ENCODE data around the gene SERINC5. TPM values are rescaled to one million over a fixed set of nuclear protein-coding genes. Genes with fewer than 3 reads are reported as not detected.
"Not testable (repeated sequence)": the region's sequence is repeated elsewhere in the genome, so short reads cannot be mapped to it uniquely, and the experiment has no call there.

Gene SERINC5
- total RNA-seq, 1 donor from 2014 or later = 40.7 TPM

DNA sequence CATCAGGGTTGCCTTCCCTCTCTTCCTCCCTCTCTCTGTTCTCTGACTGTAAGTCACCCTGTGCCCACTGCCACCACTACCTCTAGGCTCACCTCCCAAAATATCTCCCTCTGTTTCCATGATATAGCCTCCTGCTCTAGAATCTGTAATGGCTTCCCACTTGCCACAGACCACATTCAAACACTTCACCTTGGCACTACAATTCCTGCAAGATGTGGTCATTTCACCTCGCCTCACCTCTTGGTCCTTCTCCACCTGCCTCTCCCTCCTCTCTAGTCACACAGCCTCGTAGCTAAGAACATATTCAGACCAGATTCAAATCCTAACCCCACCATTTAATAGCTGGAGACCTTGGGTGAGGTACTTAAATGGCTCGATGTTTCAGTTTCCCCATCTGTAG lies 56.9 kb downstream of the SERINC5 start:
- DNase-seq (ENCODE audit: low spot score) = no peak

DNA sequence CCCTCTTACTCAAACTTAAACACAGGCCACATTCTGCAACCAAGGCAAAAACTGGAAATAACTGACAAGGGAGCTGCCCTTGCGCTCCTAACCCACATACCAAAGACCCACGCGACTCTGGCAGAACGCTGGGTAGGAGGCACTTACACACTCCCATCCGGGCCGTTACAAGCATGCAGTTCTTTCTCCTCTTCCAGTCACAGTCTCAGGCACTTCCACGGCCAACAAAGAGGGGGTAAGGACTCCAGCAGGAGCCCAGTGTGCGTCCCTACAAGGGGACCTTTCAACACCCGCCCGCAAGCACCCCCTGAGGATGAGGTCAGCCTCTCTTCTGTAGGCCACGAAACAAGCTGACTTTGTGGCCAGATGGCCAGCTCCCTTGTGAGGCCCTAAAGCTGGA lies 57.4 kb downstream of the SERINC5 start:
- DNase-seq (ENCODE audit: low spot score) = no peak

DNA sequence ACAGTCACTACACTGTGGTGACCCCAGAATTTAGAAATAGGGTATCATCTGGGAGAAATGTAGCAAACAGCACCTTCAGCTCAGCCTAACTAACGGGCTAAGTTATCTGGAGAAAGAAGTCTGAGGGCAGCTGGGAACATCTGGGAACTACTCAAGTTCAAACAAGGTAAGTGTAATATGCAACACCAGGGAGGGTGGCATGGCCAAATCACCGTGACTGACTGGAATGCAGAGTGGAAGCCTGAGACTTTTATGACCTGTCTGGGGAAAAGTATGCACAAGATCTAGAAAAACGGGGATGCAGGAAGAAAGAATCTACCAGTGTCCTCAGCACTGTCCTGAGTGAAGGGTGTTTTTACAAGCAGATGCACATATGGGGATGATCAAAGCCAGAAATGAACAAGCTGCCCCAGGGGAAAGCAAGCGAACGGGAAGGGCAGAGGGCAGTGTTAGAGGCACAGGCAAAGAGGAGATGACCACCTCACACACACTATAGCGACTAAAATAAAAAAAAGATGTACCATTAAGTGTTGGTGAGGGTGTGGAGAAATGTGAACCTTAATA lies 59.9 kb downstream of the SERINC5 start:
- no peak for DNase-seq (ENCODE audit: low spot score)

DNA sequence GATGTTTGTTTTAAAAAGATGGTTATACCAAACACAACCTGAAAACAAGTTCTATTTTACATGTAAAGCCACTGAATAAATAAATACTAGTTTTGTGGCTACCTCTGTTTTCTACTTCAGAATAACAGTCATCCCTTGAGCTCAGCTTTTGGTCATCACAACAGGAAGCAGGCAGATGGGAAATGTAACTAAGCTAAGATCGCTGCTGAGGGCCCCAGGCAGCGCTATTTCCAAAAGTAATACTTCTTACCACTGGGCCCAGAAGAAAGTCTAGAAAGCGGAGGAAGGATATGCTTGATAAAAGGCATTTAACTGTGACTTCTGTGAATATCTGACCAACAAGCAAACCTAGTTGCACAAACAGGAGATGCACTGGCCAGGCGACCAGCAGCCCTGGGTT lies 61.4 kb downstream of the SERINC5 start:
- DNase-seq (ENCODE audit: low spot score) = no peak

GRCh38 chr5:80193401-80193800 lies 62.4 kb downstream of the SERINC5 start:
- DNase-seq (ENCODE audit: low spot score) = no peak

- no peak for DNase-seq (ENCODE audit: low spot score)
Measured at GRCh38 chr5:80192507-80193241, 63.2 kb downstream of the SERINC5 start.

GRCh38 chr5:80191991-80192398 lies 63.9 kb downstream of the SERINC5 start:
- DNase-seq (ENCODE audit: low spot score) = no peak

GRCh38 chr5:80191397-80191796 lies 64.5 kb downstream of the SERINC5 start:
- no peak for DNase-seq (ENCODE audit: low spot score)

DNA sequence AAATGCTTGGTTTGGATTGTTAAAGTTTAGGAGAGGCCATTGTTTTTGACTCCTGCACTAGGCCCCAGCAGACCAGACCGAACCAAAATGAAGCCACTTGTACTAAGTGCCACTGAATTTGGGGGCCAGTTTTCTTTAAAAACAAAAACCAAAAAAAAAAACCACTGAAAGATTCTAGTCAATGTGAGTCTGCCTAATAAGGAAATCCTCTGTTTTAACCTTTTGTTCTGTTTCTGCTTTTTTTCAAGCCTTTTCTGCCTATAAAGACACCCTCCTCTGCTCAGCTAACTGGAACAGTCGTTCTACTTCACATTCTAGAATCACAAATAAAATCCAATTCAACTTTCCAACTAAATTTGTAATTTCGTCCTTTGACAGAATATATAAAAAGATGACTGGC lies 64.9 kb downstream of the SERINC5 start:
- DNase-seq (ENCODE audit: low spot score) = no peak

- DNase-seq (ENCODE audit: low spot score) = no peak
Measured at GRCh38 chr5:80189701-80190100, 66.1 kb downstream of the SERINC5 start.

- DNase-seq (ENCODE audit: low spot score) = no peak
Measured at GRCh38 chr5:80189201-80189600, 66.6 kb downstream of the SERINC5 start.

GRCh38 chr5:80187421-80188090 lies 68.3 kb downstream of the SERINC5 start:
- no peak for DNase-seq (ENCODE audit: low spot score)

GRCh38 chr5:80185535-80185934 lies 70.3 kb downstream of the SERINC5 start:
- not testable (repeated sequence) for DNase-seq (ENCODE audit: low spot score)

GRCh38 chr5:80185095-80185494 lies 70.8 kb downstream of the SERINC5 start:
- DNase-seq (ENCODE audit: low spot score) = no peak

DNA sequence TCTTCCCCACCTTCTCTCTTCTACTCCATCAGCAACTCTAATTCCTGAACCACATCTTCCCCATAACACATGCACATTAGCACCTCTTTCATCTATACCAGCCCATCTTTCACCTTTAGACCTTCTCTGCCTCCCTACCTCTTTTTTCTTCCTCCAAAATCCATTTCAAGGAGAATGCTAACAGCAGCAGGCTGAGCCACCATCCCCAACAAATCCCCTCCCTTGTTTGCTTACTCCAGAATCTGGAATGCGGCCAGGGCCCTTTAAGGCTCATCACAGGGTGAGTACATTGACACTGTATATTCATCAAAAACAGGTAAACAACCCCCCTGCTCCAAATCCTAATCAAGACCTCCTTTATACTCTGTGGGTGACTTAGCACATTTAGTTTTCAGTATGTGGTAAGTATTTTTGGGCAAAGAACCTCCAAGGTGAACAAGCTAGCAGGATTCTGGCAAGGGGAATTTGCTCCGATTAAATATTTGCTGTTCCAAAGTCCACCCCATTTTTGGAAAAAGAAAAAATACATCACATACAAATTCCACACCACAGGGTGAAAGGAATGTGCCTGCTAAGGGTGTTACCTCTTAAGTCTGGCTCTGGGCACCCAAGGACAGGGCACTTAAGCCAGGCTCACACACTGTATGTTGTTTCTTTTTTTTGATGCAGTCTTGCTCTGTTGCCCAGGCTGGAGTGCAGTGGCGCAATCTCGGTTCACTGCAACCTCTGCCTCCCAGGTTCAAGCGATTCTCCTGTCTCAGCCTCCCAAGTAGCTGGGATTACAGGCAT lies 71.4 kb downstream of the SERINC5 start:
- no peak for DNase-seq (ENCODE audit: low spot score)

GRCh38 chr5:80183728-80184234 lies 72.1 kb downstream of the SERINC5 start:
- DNase-seq (ENCODE audit: low spot score) = not testable (repeated sequence)

- no peak for DNase-seq (ENCODE audit: low spot score)
Measured at GRCh38 chr5:80182809-80183580, 72.9 kb downstream of the SERINC5 start.

- DNase-seq (ENCODE audit: low spot score) = no peak
Measured at GRCh38 chr5:80181618-80182211, 74.1 kb downstream of the SERINC5 start.

GRCh38 chr5:80177236-80177635 lies 78.6 kb downstream of the SERINC5 start:
- DNase-seq (ENCODE audit: low spot score) = no peak

GRCh38 chr5:80175337-80175736 lies 80.5 kb downstream of the SERINC5 start:
- DNase-seq (ENCODE audit: low spot score) = no peak

All from mesenteric fat pad (tissue), 1 donor.